ENCODE measurements around the gene GLI3. TPM values are rescaled to one million over a fixed set of nuclear protein-coding genes. Genes with fewer than 3 reads are reported as not detected.

GLI3 gene
- polyA plus RNA-seq, 1 of the 3 experiments (the other 2 are of a cell fraction) = 0.08 TPM

DNA sequence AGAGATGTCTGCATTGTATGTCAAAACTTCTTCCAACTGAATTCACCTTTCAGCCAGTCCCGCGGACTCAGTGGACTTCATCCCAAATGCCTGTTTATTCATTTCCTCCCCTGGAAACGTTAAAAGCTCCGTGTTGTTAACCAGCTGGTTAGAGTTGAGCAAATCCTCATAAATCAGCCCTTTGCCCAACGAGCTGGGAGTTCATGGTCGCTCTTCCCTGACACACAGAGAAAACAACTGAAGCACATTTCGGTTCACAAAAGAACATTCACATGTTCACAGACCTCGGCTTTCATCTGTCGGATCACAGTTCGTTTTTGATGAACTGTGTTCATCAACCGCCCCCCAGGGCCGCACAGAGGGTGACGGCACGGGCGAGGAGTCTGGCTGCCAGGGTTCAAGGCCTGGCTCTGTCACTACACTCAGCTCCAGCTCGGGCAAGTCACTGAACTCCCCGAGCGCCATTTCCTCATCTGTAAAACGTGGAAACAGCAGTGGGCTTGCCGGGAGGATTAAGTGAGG is 62.6 kb downstream of the GLI3 start (continued):
- TF ChIP-seq MXI1 (IDR thresholded peaks at IDR 0.05; ENCODE audit: low read depth, low read length) (no peak), ELF1 (IDR thresholded peaks at IDR 0.05) (no peak), NFIC (IDR thresholded peaks at IDR 0.05; ENCODE audit: borderline replicate concordance) (no peak)
- TF ChIP-seq, protein P1, sequence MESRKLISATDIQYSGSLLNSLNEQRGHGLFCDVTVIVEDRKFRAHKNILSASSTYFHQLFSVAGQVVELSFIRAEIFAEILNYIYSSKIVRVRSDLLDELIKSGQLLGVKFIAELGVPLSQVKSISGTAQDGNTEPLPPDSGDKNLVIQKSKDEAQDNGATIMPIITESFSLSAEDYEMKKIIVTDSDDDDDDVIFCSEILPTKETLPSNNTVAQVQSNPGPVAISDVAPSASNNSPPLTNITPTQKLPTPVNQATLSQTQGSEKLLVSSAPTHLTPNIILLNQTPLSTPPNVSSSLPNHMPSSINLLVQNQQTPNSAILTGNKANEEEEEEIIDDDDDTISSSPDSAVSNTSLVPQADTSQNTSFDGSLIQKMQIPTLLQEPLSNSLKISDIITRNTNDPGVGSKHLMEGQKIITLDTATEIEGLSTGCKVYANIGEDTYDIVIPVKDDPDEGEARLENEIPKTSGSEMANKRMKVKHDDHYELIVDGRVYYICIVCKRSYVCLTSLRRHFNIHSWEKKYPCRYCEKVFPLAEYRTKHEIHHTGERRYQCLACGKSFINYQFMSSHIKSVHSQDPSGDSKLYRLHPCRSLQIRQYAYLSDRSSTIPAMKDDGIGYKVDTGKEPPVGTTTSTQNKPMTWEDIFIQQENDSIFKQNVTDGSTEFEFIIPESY (IDR thresholded peaks at IDR 0.05; ENCODE audit: borderline replicate concordance, low read depth) = no peak

DNA sequence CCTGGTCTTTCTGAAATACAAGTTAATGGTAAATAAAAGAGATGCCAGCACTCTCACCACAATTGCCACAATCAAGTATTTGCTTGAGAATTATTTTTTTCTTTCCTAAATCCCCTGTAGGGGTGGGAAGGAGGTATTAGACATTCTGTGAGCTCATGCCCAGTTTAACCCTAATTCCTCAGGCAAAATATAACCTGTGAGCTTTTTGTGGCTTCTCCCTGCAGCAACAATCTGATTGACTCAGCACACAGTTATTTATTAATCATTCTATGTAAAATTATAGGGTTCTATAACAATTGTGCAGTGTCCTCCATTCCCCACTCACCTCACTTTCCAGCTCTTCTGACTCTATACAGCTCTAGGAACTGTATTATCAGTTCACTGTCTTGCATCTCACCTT is 66.3 kb downstream of the GLI3 start:
- Histone ChIP-seq H4K20me1 (ENCODE audit: insufficient read depth) (no peaks in the 10 kb centered on the region), H3K4me3 (ENCODE audit: low read depth in 2 of 2, low read length in 1 of 2) (no peak overlapping the region), H3K4me2 (no peak overlapping the region), H3F3A (replicated peaks; ENCODE audit: insufficient read depth) (no peaks in the 10 kb centered on the region), H3K9me3 (no peaks in the 10 kb centered on the region), H3K9ac (no peak overlapping the region), H3K9me2 (no peaks in the 10 kb centered on the region), H3K79me2 (ENCODE audit: insufficient read depth) (no peaks in the 10 kb centered on the region), H2AFZ (ENCODE audit: low read depth) (no peak overlapping the region), H3K36me3 (replicated peaks in 1 of 2; ENCODE audit: control insufficient read depth in 1 of 2, insufficient read depth in 2 of 2, low read length in 1 of 2) (no peaks in the 10 kb centered on the region), H3K27ac (ENCODE audit: low read depth in 2 of 2, low read length in 1 of 2) (no peak overlapping the region), H3K4me1 (ENCODE audit: control insufficient read depth in 1 of 2, insufficient read depth in 2 of 2, low read depth in 1 of 2, low read length in 1 of 2) (no peaks in the 10 kb centered on the region), H3K27me3 (ENCODE audit: insufficient read depth) (peaks cover 41% of the 10 kb centered on the region)
- no peak for DNase-seq
- TF ChIP-seq, protein P2, sequence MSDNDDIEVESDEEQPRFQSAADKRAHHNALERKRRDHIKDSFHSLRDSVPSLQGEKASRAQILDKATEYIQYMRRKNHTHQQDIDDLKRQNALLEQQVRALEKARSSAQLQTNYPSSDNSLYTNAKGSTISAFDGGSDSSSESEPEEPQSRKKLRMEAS (IDR thresholded peaks at IDR 0.05; ENCODE audit: low read depth) = no peak
- TF ChIP-seq RFX5 (IDR thresholded peaks at IDR 0.05; ENCODE audit: low read length) (no peak), YY1 (IDR thresholded peaks at IDR 0.05; ENCODE audit: low read depth) (no peak)
- ChIA-PET CTCF (no interaction called here), POLR2A (no interaction called here)

DNA sequence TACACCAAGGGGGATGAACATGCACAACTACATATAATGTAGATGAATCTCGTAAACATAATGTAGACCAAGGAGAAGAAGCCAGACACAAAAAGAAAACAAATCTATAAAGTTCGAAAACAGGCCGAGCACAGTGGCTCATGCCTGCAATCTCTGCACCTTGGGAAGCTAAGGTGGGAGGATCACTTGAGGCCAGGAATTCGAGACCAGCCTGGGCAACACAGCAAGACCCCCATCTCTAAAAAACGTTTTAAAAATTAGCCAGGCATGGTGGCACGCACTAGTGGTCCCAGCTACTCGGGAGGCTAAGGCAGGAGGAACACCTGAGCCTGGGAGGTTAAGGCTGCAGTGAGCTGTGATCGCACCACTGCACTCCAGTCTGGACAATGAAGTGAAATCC is 68.5 kb downstream of the GLI3 start:
- Histone ChIP-seq H3F3A (replicated peaks; ENCODE audit: insufficient read depth) (no peaks in the 10 kb centered on the region), H3K36me3 (replicated peaks in 1 of 2; ENCODE audit: control insufficient read depth in 1 of 2, insufficient read depth in 2 of 2, low read length in 1 of 2) (no peaks in the 10 kb centered on the region), H3K4me3 (ENCODE audit: low read depth in 2 of 2, low read length in 1 of 2) (no peak overlapping the region), H3K9me3 (no peaks in the 10 kb centered on the region), H3K9me2 (no peaks in the 10 kb centered on the region), H3K9ac (no peak overlapping the region), H4K20me1 (ENCODE audit: insufficient read depth) (no peaks in the 10 kb centered on the region), H3K27ac (ENCODE audit: low read depth in 2 of 2, low read length in 1 of 2) (no peak overlapping the region), H3K27me3 (ENCODE audit: insufficient read depth) (peaks cover 24% of the 10 kb centered on the region), H3K4me1 (ENCODE audit: control insufficient read depth in 1 of 2, insufficient read depth in 2 of 2, low read depth in 1 of 2, low read length in 1 of 2) (no peaks in the 10 kb centered on the region), H3K79me2 (ENCODE audit: insufficient read depth) (no peaks in the 10 kb centered on the region), H2AFZ (ENCODE audit: low read depth) (no peak overlapping the region), H3K4me2 (no peak overlapping the region)
- no peak for DNase-seq
- no peak for TF ChIP-seq FOXM1 (IDR thresholded peaks at IDR 0.05; ENCODE audit: low read depth)
- TF ChIP-seq TCF12 (IDR thresholded peaks at IDR 0.05) = no peak
- TF ChIP-seq NRF1 (IDR thresholded peaks at IDR 0.05; ENCODE audit: low read depth, low read length) = no peak
- TF ChIP-seq FOSL2 (IDR thresholded peaks at IDR 0.05; ENCODE audit: borderline replicate concordance, low read depth) = no peak
- TF ChIP-seq MEF2A (IDR thresholded peaks at IDR 0.05; ENCODE audit: borderline replicate concordance, low read depth) = no peak
- ChIA-PET CTCF (no interaction called here), POLR2A (no interaction called here)
- WGBS (ENCODE audit: low lambda C conversion rate) = 4% methylated on average over 8 of the region's 8 CpGs

Measured in SK-N-SH (cell line).